ENCODE results near the gene RHOU.

The RHOU gene

DNA sequence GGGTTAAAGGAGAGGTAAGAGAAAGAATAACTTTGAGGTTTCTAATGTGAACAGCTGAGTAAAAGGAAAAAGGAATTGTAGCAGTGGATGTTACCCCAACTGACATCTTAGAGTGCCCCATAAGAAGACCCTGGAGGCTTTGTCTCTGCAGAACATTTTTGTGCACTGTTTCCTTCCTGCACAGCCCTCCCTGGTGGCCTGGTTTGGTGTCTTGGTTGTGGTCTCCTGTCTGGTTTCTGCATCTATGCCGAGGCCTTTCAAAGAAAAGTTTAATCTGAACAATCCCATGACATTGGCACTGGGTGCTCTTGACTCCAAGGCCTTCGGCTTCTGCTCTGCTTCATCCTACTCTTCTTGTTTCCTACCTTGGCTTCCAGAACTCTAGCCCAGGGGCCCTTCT, 57.8 kb downstream of the RHOU start:
- Histone ChIP-seq H3K4me3 (ENCODE audit: low read length) (no peak overlapping the region), H3K9me3 (ENCODE audit: control insufficient read depth, low read depth, low read length) (no peaks in the 10 kb centered on the region), H3K9ac (ENCODE audit: low read length) (no peak overlapping the region), H3K27me3 (ENCODE audit: control insufficient read depth, insufficient read depth, low read length) (no peaks in the 10 kb centered on the region), H3K4me1 (ENCODE audit: control insufficient read depth, low read depth, low read length) (no peaks in the 10 kb centered on the region), H3K36me3 (ENCODE audit: control insufficient read depth, low read depth, low read length) (no peaks in the 10 kb centered on the region), H3K27ac (ENCODE audit: low read length) (no peak overlapping the region)

DNA sequence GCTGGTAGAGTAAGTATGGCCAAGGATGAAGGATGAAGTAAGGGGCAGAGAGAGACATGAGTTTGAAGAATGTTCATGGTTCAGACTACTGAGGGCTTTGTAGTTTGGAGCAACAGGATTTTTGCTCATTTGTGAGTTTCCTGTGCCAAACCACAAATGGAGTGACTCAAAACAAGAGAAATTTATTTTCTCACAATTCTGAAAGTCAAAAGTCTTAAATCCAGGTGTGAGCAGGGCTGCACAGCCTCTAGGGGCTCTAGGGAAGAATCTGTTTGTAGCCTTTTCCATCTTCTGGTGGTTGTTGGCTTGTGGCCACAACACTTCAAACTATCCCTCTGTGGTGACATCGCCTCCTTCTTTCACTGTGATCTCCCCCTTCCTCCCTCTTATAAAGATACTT, 58.9 kb downstream of the RHOU start:
- Histone ChIP-seq H3K4me3 (ENCODE audit: low read length) (no peak overlapping the region), H3K9ac (ENCODE audit: low read length) (no peak overlapping the region), H3K9me3 (ENCODE audit: control insufficient read depth, low read depth, low read length) (no peaks in the 10 kb centered on the region), H3K27ac (ENCODE audit: low read length) (no peak overlapping the region), H3K4me1 (ENCODE audit: control insufficient read depth, low read depth, low read length) (no peaks in the 10 kb centered on the region), H3K27me3 (ENCODE audit: control insufficient read depth, insufficient read depth, low read length) (no peaks in the 10 kb centered on the region), H3K36me3 (ENCODE audit: control insufficient read depth, low read depth, low read length) (no peaks in the 10 kb centered on the region)

DNA sequence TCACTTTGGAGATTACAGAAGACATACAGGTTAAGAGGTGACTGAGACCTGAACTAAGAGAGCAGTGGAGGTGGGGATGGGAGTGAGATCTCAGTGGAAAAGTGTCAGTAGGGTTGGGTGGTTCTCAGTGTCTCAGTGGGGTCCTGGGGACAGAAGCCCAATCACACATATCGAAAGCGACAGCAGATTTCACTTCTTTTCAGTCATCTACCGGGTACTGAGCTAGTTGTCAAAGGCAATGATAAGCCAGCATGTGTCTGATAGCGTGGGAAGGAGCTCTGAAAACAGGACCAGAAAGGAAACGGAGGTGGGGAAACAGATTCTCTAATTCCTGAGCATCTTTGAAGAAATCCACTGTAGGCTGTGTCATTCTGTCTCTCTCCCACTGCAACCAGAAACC, 59.5 kb downstream of the RHOU start:
- Histone ChIP-seq H3K27ac (ENCODE audit: low read length) (no peak overlapping the region), H3K4me3 (ENCODE audit: low read length) (no peak overlapping the region), H3K27me3 (ENCODE audit: control insufficient read depth, insufficient read depth, low read length) (no peaks in the 10 kb centered on the region), H3K9me3 (ENCODE audit: control insufficient read depth, low read depth, low read length) (no peaks in the 10 kb centered on the region), H3K4me1 (ENCODE audit: control insufficient read depth, low read depth, low read length) (no peaks in the 10 kb centered on the region), H3K36me3 (ENCODE audit: control insufficient read depth, low read depth, low read length) (no peaks in the 10 kb centered on the region), H3K9ac (ENCODE audit: low read length) (no peak overlapping the region)

DNA sequence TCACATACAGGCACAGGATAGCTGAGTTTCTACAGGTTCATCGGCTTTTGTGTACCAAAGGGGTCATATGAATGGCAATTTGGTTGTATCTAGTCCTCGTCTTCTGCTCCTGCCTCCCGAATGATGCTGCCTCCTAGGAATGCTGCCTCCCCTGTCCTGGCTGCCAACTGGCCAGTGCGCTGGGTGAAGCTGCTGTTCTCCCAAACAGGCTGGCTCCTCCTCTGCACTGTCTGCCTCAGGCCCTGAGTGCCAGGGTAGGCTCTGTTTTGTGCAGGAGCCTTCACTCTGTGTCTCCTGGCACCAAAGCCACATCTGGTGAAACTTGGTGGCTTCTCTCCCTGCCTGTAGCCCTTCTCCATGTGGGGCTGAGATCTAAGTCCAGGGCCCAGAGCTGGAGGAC, 60.3 kb downstream of the RHOU start:
- no peaks in the 10 kb centered on the region for H3K36me3 ChIP-seq (ENCODE audit: control insufficient read depth, low read depth, low read length)
- H3K9ac ChIP-seq (ENCODE audit: low read length) = no peak overlapping the region
- no peaks in the 10 kb centered on the region for H3K4me1 ChIP-seq (ENCODE audit: control insufficient read depth, low read depth, low read length)

More for the DNA sequence above, 60.3 kb downstream of the RHOU start:
- Histone ChIP-seq H3K27ac (ENCODE audit: low read length) (no peak overlapping the region), H3K27me3 (ENCODE audit: control insufficient read depth, insufficient read depth, low read length) (no peaks in the 10 kb centered on the region), H3K9me3 (ENCODE audit: control insufficient read depth, low read depth, low read length) (no peaks in the 10 kb centered on the region), H3K4me3 (ENCODE audit: low read length) (no peak overlapping the region)

Measured in iPS-18a (cell line).